Sigmoid colon (tissue), 3 donors: ENCODE data around the gene HAND1.

ENCODE experiments used
- CTCF ChIP-seq, 4 experiments: fragments of 450-650 bp in 3 of 4; fragments of 200-600 bp in 1 of 4; IDR thresholded peaks; one replicate each; pipeline ENCODE4 v1.5.1; 2016 to 2019; ENCODE audit warnings: antibody characterized with exemption in 4 of 4, mild to moderate bottlenecking in 3 of 4, moderate library complexity in 2 of 4
- POLR2A ChIP-seq, 2 donors: fragments of 450-650 bp; IDR thresholded peaks; one replicate each; pipeline ENCODE4 v1.6.1; 2016; ENCODE audit warnings: antibody characterized with exemption in 2 of 2, mild to moderate bottlenecking in 2 of 2, moderate library complexity in 2 of 2

- TF ChIP-seq CTCF (IDR thresholded peaks at IDR 0.05) (no peak), POLR2A (IDR thresholded peaks at IDR 0.05) (peak in 1 of 2 donors; percentile 15)
Measured at GRCh38 chr5:154446195-154447088, 31.6 kb downstream of the HAND1 start.
